Fibroblast of lung (primary cell): ENCODE data around the gene SLC12A6. TPM values are rescaled to one million over a fixed set of nuclear protein-coding genes. Genes with fewer than 3 reads are reported as not detected.
A peak's percentile ranks its signal among the peaks of the same experiment; 100 is the strongest.

Experiments
- DNase-seq, 2 donors: peaks; one replicate each; pipeline versions ENCODE4 v3.0.0 to v3.0.0-alpha.2; 2010; ENCODE audit warnings: low read depth in 2 of 2
- H2AFZ ChIP-seq: 2 replicates; pipeline ENCODE4 v1.5.1; 2012; ENCODE audit warnings: low read length, control low read depth, inconsistent platforms
- H3K27ac ChIP-seq: 2 replicates; pipeline ENCODE4 v1.5.1; 2011; ENCODE audit warnings: low read length, control low read depth; ENCODE audit not compliant: insufficient read depth
- H3K27me3 ChIP-seq: 2 replicates; pipeline ENCODE4 v1.5.1; 2011; ENCODE audit warnings: mild to moderate bottlenecking, low read length; ENCODE audit not compliant: control insufficient read depth, insufficient read depth
- H3K36me3 ChIP-seq: 2 replicates; pipeline ENCODE4 v1.5.1; 2011; ENCODE audit warnings: low read length; ENCODE audit not compliant: control insufficient read depth, insufficient read depth
- H3K4me1 ChIP-seq: 2 replicates; pipeline ENCODE4 v1.5.1; 2011; ENCODE audit warnings: low read length; ENCODE audit not compliant: control insufficient read depth, insufficient read depth; ENCODE audit errors: extremely low read depth
- H3K4me2 ChIP-seq: 2 replicates; pipeline ENCODE4 v1.5.1; 2011; ENCODE audit warnings: low read length, control low read depth; ENCODE audit not compliant: insufficient read depth; ENCODE audit errors: extremely low read depth
- H3K4me3 ChIP-seq, 4 experiments: fragments of 200-600 bp in 1 of 4; sonication (generic) in 1 of 4; replicated peaks in 1 of 4; 2 replicates each; pipeline ENCODE4 v1.5.1; 2011 to 2016; ENCODE audit warnings: low read length in 4 of 4, low read depth in 3 of 4, mild to moderate bottlenecking in 3 of 4, control low read depth in 2 of 4, inconsistent platforms in 1 of 4, mixed read lengths in 1 of 4; ENCODE audit not compliant: insufficient read depth in 1 of 4; ENCODE audit errors: control extremely low read depth in 1 of 4
- H3K79me2 ChIP-seq: 2 replicates; pipeline ENCODE4 v1.5.1; 2012; ENCODE audit warnings: mild to moderate bottlenecking, low read length, inconsistent platforms; ENCODE audit not compliant: control insufficient read depth, insufficient read depth
- H3K9ac ChIP-seq: 2 replicates; pipeline ENCODE4 v1.5.1; 2011; ENCODE audit warnings: mild to moderate bottlenecking, low read length, control low read depth; ENCODE audit not compliant: insufficient read depth
- H3K9me3 ChIP-seq: 2 replicates; pipeline ENCODE4 v1.5.1; 2012; ENCODE audit warnings: low read depth, low read length; ENCODE audit not compliant: control insufficient read depth, insufficient read depth
- H4K20me1 ChIP-seq: 2 replicates; pipeline ENCODE4 v1.5.1; 2011; ENCODE audit warnings: low read length; ENCODE audit not compliant: control insufficient read depth, insufficient read depth; ENCODE audit errors: extremely low read depth
- CTCF ChIP-seq, 2 donors: IDR thresholded peaks in 1 of 2; conservative IDR thresholded peaks in 1 of 2; 1 replicate in 1 of 2; 2 replicates in 1 of 2; pipeline ENCODE4 v1.5.1; 2011 to 2012; ENCODE audit warnings: low read length in 2 of 2, control low read depth in 1 of 2, inconsistent platforms in 1 of 2, low read depth in 1 of 2, mild to moderate bottlenecking in 1 of 2
- EZH2 ChIP-seq: IDR thresholded peaks from 2 replicates; pipeline ENCODE4 v1.5.1; 2012; ENCODE audit warnings: low read length, control low read depth, mild to moderate bottlenecking; ENCODE audit errors: missing control alignments
- polyA plus RNA-seq, 2 donors: library from polyadenylated mRNA; depleted of rRNA in 1 of 2; stranded (reverse) in 1 of 2; unstranded in 1 of 2; fragments of >200 nt; gene quantifications; 2 replicates each; pipeline ENCODE4 v1.2.1, GENCODE V29; 2011 to 2012; ENCODE audit warnings: missing spikeins in 1 of 2
- total RNA-seq: library from RNA; depleted of rRNA; stranded (reverse); fragments of >200 nt; gene quantifications from 2 replicates; pipeline ENCODE4 v1.2.1, GENCODE V29; 2014

SLC12A6 gene
- total and polyA plus RNA-seq, 2 donors (not counting 1 experiment from before 2014, with no cell fraction given) = 19.2 to 26.9 TPM

GRCh38 chr15:34275154-34275553, 62.4 kb downstream of the SLC12A6 start:
- Histone ChIP-seq H3K4me2 (no peak overlapping the region), H2AFZ (no peak overlapping the region), H3K27me3 (no peaks in the 10 kb centered on the region), H3K79me2 (no peaks in the 10 kb centered on the region), H3K9ac (no peak overlapping the region), H4K20me1 (no peaks in the 10 kb centered on the region), H3K27ac (no peak overlapping the region), H3K9me3 (no peaks in the 10 kb centered on the region), H3K4me1 (peaks cover 3% of the 10 kb centered on the region), H3K36me3 (no peaks in the 10 kb centered on the region), H3K4me3 (no peak overlapping the region)
- DNase-seq = peak; percentile 2 to 14
- TF ChIP-seq EZH2 (no peak), CTCF (conservative IDR thresholded peaks at IDR 0.05 in 1 of 2, IDR thresholded peaks at IDR 0.05 in 1 of 2; ENCODE audit: low read depth in 1 of 2, low read length in 2 of 2) (no peak)

- Histone ChIP-seq H3K4me1 (peaks cover 3% of the 10 kb centered on the region), H3K27me3 (no peaks in the 10 kb centered on the region), H3K4me2 (no peak overlapping the region), H4K20me1 (no peaks in the 10 kb centered on the region), H3K27ac (no peak overlapping the region), H3K9ac (no peak overlapping the region), H3K79me2 (no peaks in the 10 kb centered on the region), H3K36me3 (no peaks in the 10 kb centered on the region), H2AFZ (no peak overlapping the region), H3K9me3 (no peaks in the 10 kb centered on the region), H3K4me3 (no peak overlapping the region)
- TF ChIP-seq CTCF (conservative IDR thresholded peaks at IDR 0.05 in 1 of 2, IDR thresholded peaks at IDR 0.05 in 1 of 2; ENCODE audit: low read depth in 1 of 2, low read length in 2 of 2) = no peak
- no peak for TF ChIP-seq EZH2
- peak; percentile 77 to 87 for DNase-seq
Measured at GRCh38 chr15:34271493-34271892, 66.1 kb downstream of the SLC12A6 start.

- H3K36me3 ChIP-seq = no peaks in the 10 kb centered on the region
- peaks cover 3% of the 10 kb centered on the region for H3K4me1 ChIP-seq
- no peak overlapping the region for H3K4me3 ChIP-seq
- no peaks in the 10 kb centered on the region for H4K20me1 ChIP-seq
- no peak overlapping the region for H3K27ac ChIP-seq
- no peak overlapping the region for H3K9ac ChIP-seq
- H3K9me3 ChIP-seq = no peaks in the 10 kb centered on the region
- no peak overlapping the region for H2AFZ ChIP-seq
- H3K4me2 ChIP-seq = no peak overlapping the region
- no peaks in the 10 kb centered on the region for H3K27me3 ChIP-seq
- DNase-seq = no peak
- TF ChIP-seq CTCF (conservative IDR thresholded peaks at IDR 0.05 in 1 of 2, IDR thresholded peaks at IDR 0.05 in 1 of 2; ENCODE audit: low read depth in 1 of 2, low read length in 2 of 2) (no peak), EZH2 (no peak)
- no peaks in the 10 kb centered on the region for H3K79me2 ChIP-seq
Measured at GRCh38 chr15:34266751-34267150, 70.8 kb downstream of the SLC12A6 start.
